ENCODE data around the gene TAP1.

DNA sequence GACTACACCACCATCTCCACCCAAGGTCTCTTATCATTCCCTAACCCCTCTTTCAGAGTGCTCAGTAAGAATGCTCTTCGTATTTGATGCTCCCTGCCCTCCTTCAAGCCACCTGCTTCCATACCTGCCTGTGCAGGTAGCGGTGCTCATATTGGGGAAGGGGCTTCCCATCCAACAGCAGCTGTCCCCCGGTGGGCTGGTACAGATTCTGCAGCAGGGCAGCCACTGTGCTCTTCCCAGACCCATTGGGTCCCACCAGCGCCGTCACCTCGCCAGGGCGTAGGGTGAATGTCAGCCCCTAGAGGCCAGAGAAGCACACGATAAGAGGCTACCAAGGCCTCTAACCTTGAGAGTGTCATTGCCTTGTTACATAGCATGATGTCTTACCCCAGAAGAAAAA is 5.7 kb downstream of the TAP1 start:
- TF ChIP-seq, protein P1, sequence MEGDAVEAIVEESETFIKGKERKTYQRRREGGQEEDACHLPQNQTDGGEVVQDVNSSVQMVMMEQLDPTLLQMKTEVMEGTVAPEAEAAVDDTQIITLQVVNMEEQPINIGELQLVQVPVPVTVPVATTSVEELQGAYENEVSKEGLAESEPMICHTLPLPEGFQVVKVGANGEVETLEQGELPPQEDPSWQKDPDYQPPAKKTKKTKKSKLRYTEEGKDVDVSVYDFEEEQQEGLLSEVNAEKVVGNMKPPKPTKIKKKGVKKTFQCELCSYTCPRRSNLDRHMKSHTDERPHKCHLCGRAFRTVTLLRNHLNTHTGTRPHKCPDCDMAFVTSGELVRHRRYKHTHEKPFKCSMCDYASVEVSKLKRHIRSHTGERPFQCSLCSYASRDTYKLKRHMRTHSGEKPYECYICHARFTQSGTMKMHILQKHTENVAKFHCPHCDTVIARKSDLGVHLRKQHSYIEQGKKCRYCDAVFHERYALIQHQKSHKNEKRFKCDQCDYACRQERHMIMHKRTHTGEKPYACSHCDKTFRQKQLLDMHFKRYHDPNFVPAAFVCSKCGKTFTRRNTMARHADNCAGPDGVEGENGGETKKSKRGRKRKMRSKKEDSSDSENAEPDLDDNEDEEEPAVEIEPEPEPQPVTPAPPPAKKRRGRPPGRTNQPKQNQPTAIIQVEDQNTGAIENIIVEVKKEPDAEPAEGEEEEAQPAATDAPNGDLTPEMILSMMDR (IDR thresholded peaks at IDR 0.05; ENCODE audit: low read depth, low read length, poor library complexity, severe bottlenecking), result no peak
- TF ChIP-seq EZH2phosphoT487 (IDR thresholded peaks at IDR 0.05; ENCODE audit: borderline replicate concordance, low read length), result no peak
